H9 (cell line): Measurements from ENCODE around the gene DMAC2. TPM values are rescaled to one million over a fixed set of nuclear protein-coding genes. Genes with fewer than 3 reads are reported as not detected.

Experiments
- DNase-seq: peaks from one replicate; pipeline ENCODE4 v3.0.0-alpha.2; 2017
- H2AFZ ChIP-seq: one replicate; pipeline ENCODE4 v1.6.1; 2013; ENCODE audit warnings: mild to moderate bottlenecking, low read length, control low read depth, moderate library complexity
- H2AK5ac ChIP-seq: 2 replicates; pipeline ENCODE4 v1.6.1; 2013; ENCODE audit warnings: low read length, control low read depth, mixed read lengths; ENCODE audit not compliant: insufficient read length
- H2BK120ac ChIP-seq: one replicate; pipeline ENCODE4 v1.6.1; 2013; ENCODE audit warnings: low read depth, mild to moderate bottlenecking, low read length, control low read depth, inconsistent platforms; ENCODE audit not compliant: poor library complexity, severe bottlenecking
- H2BK12ac ChIP-seq: 2 replicates; pipeline ENCODE4 v1.6.1; 2013; ENCODE audit warnings: low read length, control low read depth, mixed read lengths, low read depth; ENCODE audit not compliant: insufficient read length
- H2BK15ac ChIP-seq: 2 replicates; pipeline ENCODE4 v1.6.1; 2013; ENCODE audit warnings: low read depth, low read length, control low read depth
- H2BK20ac ChIP-seq: one replicate; pipeline ENCODE4 v1.6.1; 2013; ENCODE audit warnings: low read depth, mild to moderate bottlenecking, low read length, control low read depth, inconsistent platforms; ENCODE audit not compliant: poor library complexity, severe bottlenecking
- H2BK5ac ChIP-seq: 2 replicates; pipeline ENCODE4 v1.6.1; 2013; ENCODE audit warnings: low read length, control low read depth, mixed read lengths; ENCODE audit not compliant: insufficient read length
- H3K14ac ChIP-seq: 2 replicates; pipeline ENCODE4 v1.6.1; 2013; ENCODE audit warnings: low read length, control low read depth; ENCODE audit not compliant: insufficient read depth
- H3K18ac ChIP-seq: 2 replicates; pipeline ENCODE4 v1.6.1; 2013; ENCODE audit warnings: low read depth, mild to moderate bottlenecking, mixed read lengths, low read length, control low read depth; ENCODE audit not compliant: insufficient read length
- H3K23ac ChIP-seq: 2 replicates; pipeline ENCODE4 v1.6.1; 2013; ENCODE audit warnings: low read length, control low read depth, mixed read lengths, low read depth; ENCODE audit not compliant: insufficient read length
- H3K23me2 ChIP-seq: 2 replicates; pipeline ENCODE4 v1.6.1; 2013; ENCODE audit warnings: low read depth, mild to moderate bottlenecking, mixed read lengths, low read length, control low read depth; ENCODE audit not compliant: insufficient read length, poor library complexity, severe bottlenecking
- H3K27ac ChIP-seq: 2 replicates; pipeline ENCODE4 v1.5.1; 2013; ENCODE audit warnings: low read length, control low read depth, mixed read lengths, low read depth; ENCODE audit not compliant: insufficient read length
- H3K27me3 ChIP-seq: 2 replicates; pipeline ENCODE4 v1.6.1; 2013; ENCODE audit warnings: low read length, control low read depth, inconsistent platforms; ENCODE audit not compliant: insufficient read depth
- H3K4ac ChIP-seq: 2 replicates; pipeline ENCODE4 v1.6.1; 2013; ENCODE audit warnings: low read depth, mild to moderate bottlenecking, control low read depth, inconsistent platforms, low read length, moderate library complexity
- H3K4me1 ChIP-seq: 2 replicates; pipeline ENCODE4 v1.6.1; 2013; ENCODE audit warnings: low read length, control low read depth, inconsistent platforms; ENCODE audit not compliant: insufficient read depth
- H3K4me2 ChIP-seq: 2 replicates; pipeline ENCODE4 v1.6.1; 2013; ENCODE audit warnings: low read length, control low read depth, mixed read lengths; ENCODE audit not compliant: insufficient read length, insufficient read depth
- H3K56ac ChIP-seq: 2 replicates; pipeline ENCODE4 v1.6.1; 2013; ENCODE audit warnings: low read depth, mild to moderate bottlenecking, mixed read lengths, low read length, control low read depth; ENCODE audit not compliant: insufficient read length
- H3K79me1 ChIP-seq: 2 replicates; pipeline ENCODE4 v1.6.1; 2013; ENCODE audit warnings: low read depth, mild to moderate bottlenecking, moderate library complexity, low read length, control low read depth, inconsistent platforms; ENCODE audit not compliant: insufficient read depth, poor library complexity, severe bottlenecking
- H3K79me2 ChIP-seq: 2 replicates; pipeline ENCODE4 v1.6.1; 2013; ENCODE audit warnings: low read length, control low read depth, inconsistent platforms; ENCODE audit not compliant: insufficient read depth
- H3K9ac ChIP-seq: 2 replicates; pipeline ENCODE4 v1.6.1; 2013; ENCODE audit warnings: low read length, control low read depth, mixed read lengths; ENCODE audit not compliant: insufficient read length; ENCODE audit errors: extremely low read depth
- H3K9me3 ChIP-seq: one replicate; pipeline ENCODE4 v1.6.1; 2013; ENCODE audit warnings: low read depth, low read length, inconsistent platforms; ENCODE audit not compliant: control insufficient read depth
- H3T11ph ChIP-seq: one replicate; pipeline ENCODE4 v1.6.1; 2013; ENCODE audit warnings: mild to moderate bottlenecking, low read length, control low read depth, inconsistent platforms
- H4K20me1 ChIP-seq: one replicate; pipeline ENCODE4 v1.6.1; 2013; ENCODE audit not compliant: control insufficient read depth, insufficient read length, insufficient read depth
- H4K5ac ChIP-seq: 2 replicates; pipeline ENCODE4 v1.6.1; 2013; ENCODE audit warnings: low read depth, mild to moderate bottlenecking, mixed read lengths, low read length, control low read depth; ENCODE audit not compliant: insufficient read length
- H4K8ac ChIP-seq: replicated peaks from 2 replicates; pipeline ENCODE4 v1.6.1; 2013; ENCODE audit warnings: low read length, control low read depth, mixed read lengths, low read depth; ENCODE audit not compliant: insufficient read length
- H4K91ac ChIP-seq: 2 replicates; pipeline ENCODE4 v1.6.1; 2013; ENCODE audit warnings: low read depth, mild to moderate bottlenecking, moderate library complexity, mixed read lengths, low read length, control low read depth; ENCODE audit not compliant: insufficient read length
- H3K27ac Mint-ChIP-seq, 3 experiments: 2 replicates in 2 of 3; 3 replicates in 1 of 3; pipeline ENCODE4 v1.8.0; 2020 to 2021; ENCODE audit warnings: mixed read lengths in 3 of 3, mild to moderate bottlenecking in 1 of 3, moderate library complexity in 1 of 3
- H3K27me3 Mint-ChIP-seq: 2 replicates; pipeline ENCODE4 v1.8.0; 2021; ENCODE audit warnings: low read depth, mild to moderate bottlenecking, moderate library complexity, mixed read lengths
- H3K36me3 Mint-ChIP-seq, 3 experiments: 2 replicates in 2 of 3; 3 replicates in 1 of 3; pipeline ENCODE4 v1.8.0; 2020 to 2021; ENCODE audit warnings: low read depth in 3 of 3, mixed read lengths in 3 of 3; ENCODE audit not compliant: insufficient read depth in 1 of 3
- H3K4me1 Mint-ChIP-seq, 2 experiments: 2 replicates each; pipeline ENCODE4 v1.8.0; 2020; ENCODE audit warnings: mixed read lengths in 2 of 2
- H3K4me3 Mint-ChIP-seq, 2 experiments: 2 replicates in 1 of 2; 3 replicates in 1 of 2; pipeline ENCODE4 v1.8.0; 2020 to 2021; ENCODE audit warnings: mild to moderate bottlenecking in 2 of 2, mixed read lengths in 2 of 2, moderate library complexity in 1 of 2
- H3K9me3 Mint-ChIP-seq, 2 experiments: 2 replicates in 1 of 2; 3 replicates in 1 of 2; pipeline ENCODE4 v1.8.0; 2020; ENCODE audit warnings: mild to moderate bottlenecking in 2 of 2, mixed read lengths in 2 of 2, moderate library complexity in 1 of 2
- WGBS: extraction: QIAGEN DNeasy Blood & Tissue Kit; methylation state at CpG from one replicate; pipeline ENCODE4 v1.1.7; 2013; ENCODE audit warnings: missing lambda C conversion rate, low lambda C conversion rate, mixed read lengths; ENCODE audit not compliant: insufficient read length; ENCODE audit errors: extremely low coverage; 5-methylcytosine and 5-hydroxymethylcytosine counted together
- total RNA-seq: library from RNA; stranded (reverse); gene quantifications from 2 replicates; pipeline ENCODE4 v1.2.1, GENCODE V29; 2021
- TF ChIP-seq, protein P1 (sequence below): fragments of 200-600 bp; sonication (generic); conservative IDR thresholded peaks from 3 replicates; pipeline ENCODE4 v1.8.0; 2021; ENCODE audit warnings: antibody characterized with exemption, mild to moderate bottlenecking

Gene DMAC2
- total RNA-seq, 1 experiment from 2014 or later: 70.5 TPM

DNA sequence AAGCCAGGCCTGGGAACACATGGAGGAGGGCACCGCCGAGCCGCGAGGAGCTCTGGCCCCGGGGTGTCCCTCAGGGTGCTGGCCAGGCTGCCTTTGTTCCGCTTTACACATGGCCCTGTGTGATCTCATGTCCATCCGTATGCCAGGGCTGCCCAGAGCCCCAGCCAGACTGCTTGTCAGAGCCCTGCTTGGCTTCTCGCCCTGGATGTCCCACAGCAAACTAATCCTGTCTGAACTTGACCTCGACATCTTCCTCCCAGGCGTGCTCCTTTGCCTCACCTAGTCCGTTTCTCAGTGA lies 27.8 kb downstream of the DMAC2 start:
- H3K79me1 ChIP-seq: no peaks in the 10 kb centered on the region
- Mint-ChIP-seq H3K9me3 (no peaks in the 10 kb centered on the region), H3K27ac (peak overlapping the region in 1 of 3 experiments; percentile 89; a peak in 2 of 7 replicates), H3K4me3 (no peak overlapping the region; a peak in 1 of 5 replicates), H3K36me3 (peaks cover 0 to 23% (median 18%) of the 10 kb centered on the region in 3 experiments; a peak in 5 of 7 replicates), H3K4me1 (peaks cover 6 to 14% of the 10 kb centered on the region in 2 experiments), H3K27me3 (no peaks in the 10 kb centered on the region; the same call in 1 of the 2 replicates)
- TF ChIP-seq, protein P1, sequence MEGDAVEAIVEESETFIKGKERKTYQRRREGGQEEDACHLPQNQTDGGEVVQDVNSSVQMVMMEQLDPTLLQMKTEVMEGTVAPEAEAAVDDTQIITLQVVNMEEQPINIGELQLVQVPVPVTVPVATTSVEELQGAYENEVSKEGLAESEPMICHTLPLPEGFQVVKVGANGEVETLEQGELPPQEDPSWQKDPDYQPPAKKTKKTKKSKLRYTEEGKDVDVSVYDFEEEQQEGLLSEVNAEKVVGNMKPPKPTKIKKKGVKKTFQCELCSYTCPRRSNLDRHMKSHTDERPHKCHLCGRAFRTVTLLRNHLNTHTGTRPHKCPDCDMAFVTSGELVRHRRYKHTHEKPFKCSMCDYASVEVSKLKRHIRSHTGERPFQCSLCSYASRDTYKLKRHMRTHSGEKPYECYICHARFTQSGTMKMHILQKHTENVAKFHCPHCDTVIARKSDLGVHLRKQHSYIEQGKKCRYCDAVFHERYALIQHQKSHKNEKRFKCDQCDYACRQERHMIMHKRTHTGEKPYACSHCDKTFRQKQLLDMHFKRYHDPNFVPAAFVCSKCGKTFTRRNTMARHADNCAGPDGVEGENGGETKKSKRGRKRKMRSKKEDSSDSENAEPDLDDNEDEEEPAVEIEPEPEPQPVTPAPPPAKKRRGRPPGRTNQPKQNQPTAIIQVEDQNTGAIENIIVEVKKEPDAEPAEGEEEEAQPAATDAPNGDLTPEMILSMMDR: no peak
- no CpG with 5 or more reads among the region's 11 CpGs for WGBS
- no peak overlapping the region for H2BK20ac ChIP-seq
- H4K5ac ChIP-seq: no peak overlapping the region
- no peak overlapping the region for H2BK120ac ChIP-seq
- H3K14ac ChIP-seq: no peak overlapping the region
- H2AFZ ChIP-seq: no peak overlapping the region
- no peaks in the 10 kb centered on the region for H3K27me3 ChIP-seq
- H3K18ac ChIP-seq: no peak overlapping the region
- H3K4ac ChIP-seq: no peak overlapping the region
- H4K8ac ChIP-seq: no peak overlapping the region
- H3K56ac ChIP-seq: no peak overlapping the region
- peaks cover 3% of the 10 kb centered on the region for H4K20me1 ChIP-seq
- H3T11ph ChIP-seq: no peak overlapping the region
- no peak overlapping the region for H2AK5ac ChIP-seq
- H3K23ac ChIP-seq: no peak overlapping the region
- H3K23me2 ChIP-seq: peaks cover 4% of the 10 kb centered on the region
- H2BK12ac ChIP-seq: no peak overlapping the region
- no peaks in the 10 kb centered on the region for H3K79me2 ChIP-seq
- no peak for DNase-seq
- H3K9me3 ChIP-seq: no peaks in the 10 kb centered on the region
- H2BK5ac ChIP-seq: no peak overlapping the region
- H3K9ac ChIP-seq: no peak overlapping the region
- H3K4me1 ChIP-seq: no peaks in the 10 kb centered on the region; the same call in 1 of the 2 replicates
- no peak overlapping the region for H3K27ac ChIP-seq
- no peak overlapping the region for H4K91ac ChIP-seq
- no peak overlapping the region for H2BK15ac ChIP-seq
- H3K4me2 ChIP-seq: no peak overlapping the region
